GM12873 (cell line): ENCODE results near the gene F2R.

Source experiments
- CTCF ChIP-seq: IDR thresholded peaks from 2 replicates; pipeline ENCODE4 v1.5.1; 2012; ENCODE audit warnings: low read depth, mild to moderate bottlenecking, moderate library complexity, low read length, control low read depth; ENCODE audit not compliant: insufficient read depth; ENCODE audit errors: missing control alignments

F2R gene

DNA sequence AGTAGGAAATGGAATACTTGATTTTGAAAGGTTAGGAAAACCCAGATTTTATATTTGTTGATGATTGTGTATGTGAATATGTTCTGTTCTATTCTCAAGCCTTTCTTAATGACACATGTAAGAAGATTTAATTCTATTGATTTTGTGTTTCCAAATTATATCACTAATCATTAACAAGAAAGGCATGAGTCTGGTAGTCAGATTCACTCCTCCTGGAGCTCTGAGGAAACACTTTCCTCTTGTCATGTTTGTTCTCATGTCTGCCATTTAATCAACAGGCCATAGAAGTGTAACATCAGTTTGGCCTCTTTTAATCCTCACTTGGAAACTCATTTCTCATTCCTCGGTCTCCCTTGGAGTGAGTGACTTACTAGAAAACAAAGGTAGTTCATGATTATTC is 40.6 kb upstream of the F2R start:
- no peak for TF ChIP-seq CTCF

DNA sequence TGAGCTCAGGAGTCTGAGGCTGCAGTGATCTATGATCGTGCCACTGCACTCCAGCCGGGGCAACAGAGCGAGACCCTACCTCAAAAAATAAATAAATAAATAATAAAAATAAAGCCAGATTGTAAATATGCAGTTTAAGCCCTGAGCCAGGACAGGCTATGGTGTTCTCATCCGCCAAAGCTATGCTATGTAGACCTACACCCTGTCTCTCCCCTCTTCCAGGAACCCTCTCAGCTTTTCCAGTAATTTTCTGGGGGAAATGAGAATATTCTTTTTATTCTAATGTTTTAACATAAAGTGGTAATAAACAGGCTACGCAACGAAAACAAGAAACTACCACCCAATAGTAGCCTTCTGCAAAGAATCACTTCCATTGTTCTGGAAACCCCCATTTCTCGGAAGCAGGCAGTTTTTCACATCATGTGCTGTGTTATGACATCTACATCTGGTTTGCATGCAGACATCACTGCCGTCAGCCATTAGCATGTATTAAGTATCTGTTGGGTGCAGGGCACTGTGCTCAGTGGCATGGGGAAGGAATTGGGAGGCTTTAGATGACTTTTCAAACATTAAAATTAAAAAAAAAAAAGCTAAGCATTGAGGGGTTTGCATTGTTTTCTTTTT is 38.0 kb upstream of the F2R start:
- no peak for TF ChIP-seq CTCF

GRCh38 chr5:76679231-76679630 is 36.7 kb upstream of the F2R start:
- no peak for TF ChIP-seq CTCF

GRCh38 chr5:76681287-76681686 is 34.6 kb upstream of the F2R start:
- TF ChIP-seq CTCF, result no peak

DNA sequence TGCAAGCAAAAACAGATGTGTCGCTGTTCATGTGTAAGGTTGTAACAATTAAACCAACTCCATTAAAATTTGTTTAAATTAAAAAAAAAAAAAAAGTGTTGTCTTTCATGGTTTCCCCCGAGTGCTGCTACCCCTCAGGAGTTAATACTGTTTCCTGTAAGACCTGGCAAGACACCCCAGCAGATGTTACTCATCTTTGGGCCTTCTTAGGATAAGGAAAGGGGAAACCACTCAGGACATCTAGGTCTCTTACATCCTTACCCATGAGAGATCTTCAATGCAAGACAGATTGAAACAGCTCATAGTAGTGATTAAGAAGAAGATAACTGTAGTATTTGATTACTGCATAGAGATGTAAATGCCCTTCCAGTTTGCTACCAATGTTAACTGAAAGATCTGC is 33.5 kb upstream of the F2R start:
- no peak for TF ChIP-seq CTCF

- TF ChIP-seq CTCF, result no peak
Observed at GRCh38 chr5:76683816-76684731, 31.9 kb upstream of the F2R start.

GRCh38 chr5:76684756-76685519 is 31.0 kb upstream of the F2R start:
- TF ChIP-seq CTCF, result no peak
